GM12872 (cell line): ENCODE data around the gene WDCP.

Experiments used
- CTCF ChIP-seq: IDR thresholded peaks from 3 replicates; pipeline ENCODE4 v1.5.1; 2011; ENCODE audit warnings: low read depth, mild to moderate bottlenecking, low read length, moderate library complexity; ENCODE audit not compliant: insufficient read depth

The WDCP gene

GRCh38 chr2:24045511-24046508 is 1.4 kb downstream of the WDCP start:
- TF ChIP-seq CTCF, result no peak

GRCh38 chr2:24040511-24040910 is 6.7 kb downstream of the WDCP start:
- no peak for TF ChIP-seq CTCF

- no peak for TF ChIP-seq CTCF
Measured at GRCh38 chr2:24038786-24039499, 8.2 kb downstream of the WDCP start.

- no peak for TF ChIP-seq CTCF
Measured at GRCh38 chr2:24026233-24026632, 21.0 kb downstream of the WDCP start.

- no peak for TF ChIP-seq CTCF
Measured at GRCh38 chr2:24024996-24025663, 22.1 kb downstream of the WDCP start.

GRCh38 chr2:24024018-24024417 is 23.2 kb downstream of the WDCP start:
- TF ChIP-seq CTCF, result no peak
